GM19025 (cell line): ENCODE measurements around the gene REG4.

ENCODE experiments used
- ATAC-seq: cut with Tn5 transposase; IDR thresholded peaks from one replicate; pipeline ENCODE4 v1.9.1; 2021; ENCODE audit warnings: mild to moderate bottlenecking, low read depth, moderate library complexity; ENCODE audit not compliant: unreplicated experiment

The REG4 gene

DNA sequence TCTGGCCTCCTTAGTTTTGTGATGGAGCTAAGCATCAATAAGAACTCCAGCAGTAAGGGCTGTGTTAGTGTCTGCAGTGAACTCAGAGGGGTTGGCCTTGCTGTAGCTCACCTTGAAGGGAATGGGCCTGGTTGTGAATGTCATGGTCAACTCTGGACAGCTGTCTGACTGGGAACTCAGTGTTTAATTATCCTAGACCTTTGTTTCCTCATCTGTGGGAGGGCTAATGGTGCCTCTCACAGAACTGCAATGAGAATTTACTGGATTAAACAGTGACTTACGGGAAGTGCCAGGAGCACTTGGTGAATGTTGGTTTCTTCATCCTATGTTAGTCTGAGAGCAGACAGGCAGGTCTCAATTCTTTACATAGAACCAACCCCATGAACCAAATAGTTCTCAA lies 66.2 kb downstream of the REG4 start:
- no peak for ATAC-seq

DNA sequence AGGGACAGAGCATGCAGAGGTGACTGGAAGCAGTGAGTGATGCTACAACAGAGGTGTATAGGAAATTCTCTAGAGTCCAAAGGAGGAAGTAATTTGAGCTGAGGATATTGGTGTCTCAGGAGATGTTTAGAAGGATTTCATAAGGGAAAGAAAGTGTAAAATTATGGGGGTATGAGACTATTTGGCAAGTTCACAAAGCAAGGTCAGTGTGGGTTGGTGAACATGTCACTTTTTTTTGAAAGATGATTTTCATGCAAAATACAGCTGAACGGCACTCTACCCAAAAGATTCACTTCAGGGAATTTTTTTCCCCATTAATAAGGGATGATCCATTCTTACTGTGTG lies 66.7 kb downstream of the REG4 start:
- ATAC-seq = no peak
